ENCODE results near the gene SPR. TPM values are rescaled to one million over a fixed set of nuclear protein-coding genes. Genes with fewer than 3 reads are reported as not detected.

SPR gene
- polyA plus RNA-seq = 4.4 and 11.7 TPM in 2 replicates

DNA sequence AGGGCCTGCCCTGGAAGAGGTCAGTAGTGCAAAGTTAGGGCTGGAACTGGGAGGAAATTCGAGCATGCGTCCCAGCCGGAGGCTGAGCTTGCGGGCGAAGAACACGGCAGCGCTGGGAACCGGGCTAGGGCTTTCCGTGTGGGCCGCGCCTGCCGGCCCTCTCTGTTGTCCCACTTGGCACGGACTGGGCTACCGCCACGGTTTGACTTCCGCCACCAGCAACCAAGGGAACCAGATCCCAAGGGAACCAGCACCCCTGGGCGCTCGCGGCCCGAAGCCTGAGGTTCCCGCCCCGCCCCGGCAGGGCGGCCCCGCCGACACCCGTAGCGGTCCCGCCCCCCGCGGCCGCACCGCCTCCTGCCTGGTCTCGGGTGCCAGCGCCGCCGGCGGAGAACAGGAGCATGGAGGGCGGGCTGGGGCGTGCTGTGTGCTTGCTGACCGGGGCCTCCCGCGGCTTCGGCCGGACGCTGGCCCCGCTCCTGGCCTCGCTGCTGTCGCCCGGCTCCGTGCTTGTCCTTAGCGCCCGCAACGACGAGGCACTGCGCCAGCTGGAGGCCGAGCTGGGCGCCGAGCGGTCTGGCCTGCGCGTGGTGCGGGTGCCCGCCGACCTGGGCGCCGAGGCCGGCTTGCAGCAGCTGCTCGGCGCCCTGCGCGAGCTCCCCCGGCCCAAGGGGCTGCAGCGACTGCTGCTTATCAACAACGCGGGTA lies at the start of gene SPR:
Gene SPR (plus strand): TSS at position 377 of the 708 bp plus-strand sequence. CDS start 25 bp downstream, at position 402.

GRCh38 chr2:72917138-72917876 lies 30.1 kb downstream of the SPR start, which contains the start of gene EMX1:
TSS of gene EMX1 (plus strand) at chr2:72917519. CDS start at chr2:72917853, 334 bp downstream.

Other genes starting within 250 kb of the SPR start
- gene EXOC6B, start 61.4 kb upstream of the SPR start, polyA plus RNA-seq = 26.2 and 38.1 TPM in 2 replicates
- gene EMX1, start 30.1 kb downstream of the SPR start, polyA plus RNA-seq = not detected in 2 replicates
- gene SFXN5, start 184.3 kb downstream of the SPR start, polyA plus RNA-seq = 53.2 and 54.1 TPM in 2 replicates
- 15.0 and 15.6 TPM in 2 replicates for gene RAB11FIP5, start 225.5 kb downstream of the SPR start, polyA plus RNA-seq

Measured in Purkinje cell (primary cell).